Activated CD4-positive, alpha-beta T cell treated with anti-CD3 and anti-CD28 coated beads for 24 hours (primary cell): ENCODE results near the gene TMEM258.

Experiments
- DNase-seq, 2 donors: peaks; one replicate each; pipeline ENCODE4 v3.0.0-alpha.2; 2020; ENCODE audit warnings: low read depth in 2 of 2

Gene TMEM258

GRCh38 chr11:61776561-61777075, 15.8 kb downstream of the TMEM258 start:
- DNase-seq: peak; percentile 44 to 57

- DNase-seq: no peak
Measured at GRCh38 chr11:61775606-61776554, 16.5 kb downstream of the TMEM258 start.

GRCh38 chr11:61775106-61775505, 17.3 kb downstream of the TMEM258 start:
- no peak for DNase-seq

GRCh38 chr11:61774411-61774810, 18.0 kb downstream of the TMEM258 start:
- no peak for DNase-seq

GRCh38 chr11:61773809-61774208, 18.6 kb downstream of the TMEM258 start:
- DNase-seq: no peak

- no peak for DNase-seq
Measured at GRCh38 chr11:61773356-61773755, 19.0 kb downstream of the TMEM258 start.

GRCh38 chr11:61771985-61772455, 20.4 kb downstream of the TMEM258 start:
- DNase-seq: no peak

- no peak for DNase-seq
Measured at GRCh38 chr11:61771195-61771894, 21.1 kb downstream of the TMEM258 start.

- DNase-seq: no peak
Measured at GRCh38 chr11:61769946-61770683, 22.3 kb downstream of the TMEM258 start.

- DNase-seq: no peak
Measured at GRCh38 chr11:61769169-61769920, 23.1 kb downstream of the TMEM258 start.

GRCh38 chr11:61768376-61769076, 23.9 kb downstream of the TMEM258 start:
- no peak for DNase-seq

- no peak for DNase-seq
Measured at GRCh38 chr11:61766353-61766841, 26.0 kb downstream of the TMEM258 start.

- DNase-seq: no peak
Measured at GRCh38 chr11:61765550-61766253, 26.7 kb downstream of the TMEM258 start.

- DNase-seq: no peak
Measured at GRCh38 chr11:61764606-61765260, 27.7 kb downstream of the TMEM258 start.

- DNase-seq: no peak
Measured at GRCh38 chr11:61763930-61764605, 28.3 kb downstream of the TMEM258 start.

- no peak for DNase-seq
Measured at GRCh38 chr11:61762798-61763197, 29.6 kb downstream of the TMEM258 start.

- no peak for DNase-seq
Measured at GRCh38 chr11:61762223-61762615, 30.2 kb downstream of the TMEM258 start.

GRCh38 chr11:61761440-61762222, 30.8 kb downstream of the TMEM258 start:
- DNase-seq: no peak
